ENCODE results near the gene CNTRL. TPM values are rescaled to one million over a fixed set of nuclear protein-coding genes. Genes with fewer than 3 reads are reported as not detected.

The CNTRL gene
- total and polyA plus RNA-seq, 2 donors (not counting 1 experiment from before 2014, with no cell fraction given) = 40.0 to 146 TPM

DNA sequence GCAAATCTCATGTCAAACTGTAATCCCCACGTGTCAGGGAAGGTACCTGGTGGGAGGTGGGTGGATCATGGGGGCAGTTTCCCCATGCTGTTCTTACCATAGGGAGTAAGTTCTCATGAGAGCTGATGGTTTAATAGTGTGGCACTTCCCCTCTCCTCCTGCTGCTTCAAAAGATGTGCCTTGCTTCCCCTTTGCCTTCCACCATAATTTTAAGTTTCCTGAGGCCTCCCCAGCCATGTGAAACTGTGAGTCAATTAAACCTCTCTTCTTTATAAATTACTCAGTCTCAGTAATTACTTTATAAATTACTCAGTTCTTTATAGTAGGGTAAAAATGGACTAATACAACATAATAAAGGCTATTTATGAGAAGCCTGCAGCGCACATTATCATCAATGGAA, 7.1 kb upstream of the CNTRL start:
- no peak overlapping the region for H3K4me3 Mint-ChIP-seq
- CTCF ChIA-PET = interaction anchor here (1.3 kb wide), 1 partner anchor 8 kb away, joined by 6 read pairs; no protein-coding TSS in a partner anchor
- no peak overlapping the region for H3K4me3 ChIP-seq (ENCODE audit: control extremely low read depth in 1 of 5, extremely low read depth in 1 of 5, insufficient read depth in 1 of 5, low read depth in 2 of 5, low read length in 4 of 5)
- H3K9ac ChIP-seq (ENCODE audit: low read length) = no peak overlapping the region
- H3K27ac ChIP-seq (ENCODE audit: low read length in 2 of 2) = no peak overlapping the region
- no peaks in the 10 kb centered on the region for H3K79me2 ChIP-seq (ENCODE audit: control insufficient read depth, insufficient read depth, low read length)
- H3K27me3 Mint-ChIP-seq = no peaks in the 10 kb centered on the region
- WGBS (ENCODE audit: insufficient coverage) = 100% methylated on average over 1 of the region's 2 CpGs
- H3K4me1 ChIP-seq (ENCODE audit: control insufficient read depth in 2 of 2, insufficient read depth in 2 of 2, low read length in 2 of 2) = peaks cover 12 to 16% of the 10 kb centered on the region in 2 donors
- no peaks in the 10 kb centered on the region for H4K20me1 ChIP-seq (ENCODE audit: control insufficient read depth, insufficient read depth, low read length, poor library complexity, severe bottlenecking)
- DNase-seq = no peak
- H3K36me3 ChIP-seq (replicated peaks in 1 of 2; ENCODE audit: control extremely low read depth in 1 of 2, control insufficient read depth in 1 of 2, extremely low read depth in 1 of 2, insufficient read depth in 2 of 2, low read length in 1 of 2) = no peaks in the 10 kb centered on the region
- H3K4me1 Mint-ChIP-seq = peaks cover 15% of the 10 kb centered on the region
- H3K27ac Mint-ChIP-seq = no peak overlapping the region
- TF ChIP-seq, protein P1, sequence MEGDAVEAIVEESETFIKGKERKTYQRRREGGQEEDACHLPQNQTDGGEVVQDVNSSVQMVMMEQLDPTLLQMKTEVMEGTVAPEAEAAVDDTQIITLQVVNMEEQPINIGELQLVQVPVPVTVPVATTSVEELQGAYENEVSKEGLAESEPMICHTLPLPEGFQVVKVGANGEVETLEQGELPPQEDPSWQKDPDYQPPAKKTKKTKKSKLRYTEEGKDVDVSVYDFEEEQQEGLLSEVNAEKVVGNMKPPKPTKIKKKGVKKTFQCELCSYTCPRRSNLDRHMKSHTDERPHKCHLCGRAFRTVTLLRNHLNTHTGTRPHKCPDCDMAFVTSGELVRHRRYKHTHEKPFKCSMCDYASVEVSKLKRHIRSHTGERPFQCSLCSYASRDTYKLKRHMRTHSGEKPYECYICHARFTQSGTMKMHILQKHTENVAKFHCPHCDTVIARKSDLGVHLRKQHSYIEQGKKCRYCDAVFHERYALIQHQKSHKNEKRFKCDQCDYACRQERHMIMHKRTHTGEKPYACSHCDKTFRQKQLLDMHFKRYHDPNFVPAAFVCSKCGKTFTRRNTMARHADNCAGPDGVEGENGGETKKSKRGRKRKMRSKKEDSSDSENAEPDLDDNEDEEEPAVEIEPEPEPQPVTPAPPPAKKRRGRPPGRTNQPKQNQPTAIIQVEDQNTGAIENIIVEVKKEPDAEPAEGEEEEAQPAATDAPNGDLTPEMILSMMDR (IDR thresholded peaks at IDR 0.05) = no peak
- TF ChIP-seq EZH2 (IDR thresholded peaks at IDR 0.05; ENCODE audit: borderline replicate concordance, insufficient read depth, low read depth, low read length, poor library complexity, severe bottlenecking) = no peak
- intact Hi-C loops (cut with micrococcal nuclease) = no loop called here
- no peaks in the 10 kb centered on the region for H3K27me3 ChIP-seq (replicated peaks in 1 of 4; ENCODE audit: control extremely low read depth in 1 of 4, control insufficient read depth in 3 of 4, insufficient read depth in 4 of 4, low read length in 3 of 4)
- no peak for ATAC-seq (ENCODE audit: low read depth)
- peaks cover 2 to 4% (median 3%) of the 10 kb centered on the region in 3 donors for H3K9me3 ChIP-seq (ENCODE audit: control extremely low read depth in 1 of 3, control insufficient read depth in 2 of 3, insufficient read depth in 1 of 3, low read length in 2 of 3)
- peaks cover 8% of the 10 kb centered on the region for H3K9me3 Mint-ChIP-seq (ENCODE audit: insufficient read depth)
- POLR2A ChIA-PET = no interaction called here
- no peak overlapping the region for H3K4me2 ChIP-seq (replicated peaks; ENCODE audit: low read depth, low read length, poor library complexity, severe bottlenecking)
- H2AFZ ChIP-seq (ENCODE audit: insufficient read depth, low read depth, low read length, poor library complexity, severe bottlenecking) = no peak overlapping the region

GRCh38 chr9:121069396-121069795, 5.4 kb upstream of the CNTRL start:
- no peak overlapping the region for H3K27ac ChIP-seq (ENCODE audit: low read length in 2 of 2)
- DNase-seq (no peak), ATAC-seq (ENCODE audit: low read depth) (no peak)
- CTCF ChIA-PET = interaction anchor here (0.7 to 4.1 kb wide), 3 partner anchors 9 to 135 kb away, joined by 3 to 43 read pairs (median 3); no protein-coding TSS in a partner anchor
- peaks cover 16% of the 10 kb centered on the region for H3K79me2 ChIP-seq (ENCODE audit: control insufficient read depth, insufficient read depth, low read length)
- Mint-ChIP-seq H3K4me1 (peaks cover 32% of the 10 kb centered on the region), H3K4me3 (no peak overlapping the region), H3K9me3 (ENCODE audit: insufficient read depth) (peaks cover 8% of the 10 kb centered on the region), H3K27ac (no peak overlapping the region), H3K27me3 (no peaks in the 10 kb centered on the region)
- H4K20me1 ChIP-seq (ENCODE audit: control insufficient read depth, insufficient read depth, low read length, poor library complexity, severe bottlenecking) = no peaks in the 10 kb centered on the region
- peaks cover 27 to 33% of the 10 kb centered on the region in 2 donors for H3K4me1 ChIP-seq (ENCODE audit: control insufficient read depth in 2 of 2, insufficient read depth in 2 of 2, low read length in 2 of 2)
- no peak overlapping the region for H2AFZ ChIP-seq (ENCODE audit: insufficient read depth, low read depth, low read length, poor library complexity, severe bottlenecking)
- TF ChIP-seq EZH2 (IDR thresholded peaks at IDR 0.05; ENCODE audit: borderline replicate concordance, insufficient read depth, low read depth, low read length, poor library complexity, severe bottlenecking) = no peak
- TF ChIP-seq, protein P1 (IDR thresholded peaks at IDR 0.05) = no peak
- H3K9me3 ChIP-seq (ENCODE audit: control extremely low read depth in 1 of 3, control insufficient read depth in 2 of 3, insufficient read depth in 1 of 3, low read length in 2 of 3) = peaks cover 2 to 4% (median 3%) of the 10 kb centered on the region in 3 donors
- no CpG with 5 or more reads among the region's 1 CpG for WGBS (ENCODE audit: insufficient coverage)
- H3K4me3 ChIP-seq (ENCODE audit: control extremely low read depth in 1 of 5, extremely low read depth in 1 of 5, insufficient read depth in 1 of 5, low read depth in 2 of 5, low read length in 4 of 5) = no peak overlapping the region
- intact Hi-C loops (cut with micrococcal nuclease) = no loop called here
- H3K9ac ChIP-seq (ENCODE audit: low read length) = no peak overlapping the region
- POLR2A ChIA-PET = no interaction called here
- no peak overlapping the region for H3K4me2 ChIP-seq (replicated peaks; ENCODE audit: low read depth, low read length, poor library complexity, severe bottlenecking)
- no peaks in the 10 kb centered on the region for H3K27me3 ChIP-seq (replicated peaks in 1 of 4; ENCODE audit: control extremely low read depth in 1 of 4, control insufficient read depth in 3 of 4, insufficient read depth in 4 of 4, low read length in 3 of 4)
- H3K36me3 ChIP-seq (replicated peaks in 1 of 2; ENCODE audit: control extremely low read depth in 1 of 2, control insufficient read depth in 1 of 2, extremely low read depth in 1 of 2, insufficient read depth in 2 of 2, low read length in 1 of 2) = no peaks in the 10 kb centered on the region
